Measurements from ENCODE around the gene SSBP2. TPM values are rescaled to one million over a fixed set of nuclear protein-coding genes. Genes with fewer than 3 reads are reported as not detected.

The SSBP2 gene
- total and polyA plus RNA-seq, 2 donors (not counting 1 experiment from before 2014, with no cell fraction given): 44.4 to 63.1 TPM

DNA sequence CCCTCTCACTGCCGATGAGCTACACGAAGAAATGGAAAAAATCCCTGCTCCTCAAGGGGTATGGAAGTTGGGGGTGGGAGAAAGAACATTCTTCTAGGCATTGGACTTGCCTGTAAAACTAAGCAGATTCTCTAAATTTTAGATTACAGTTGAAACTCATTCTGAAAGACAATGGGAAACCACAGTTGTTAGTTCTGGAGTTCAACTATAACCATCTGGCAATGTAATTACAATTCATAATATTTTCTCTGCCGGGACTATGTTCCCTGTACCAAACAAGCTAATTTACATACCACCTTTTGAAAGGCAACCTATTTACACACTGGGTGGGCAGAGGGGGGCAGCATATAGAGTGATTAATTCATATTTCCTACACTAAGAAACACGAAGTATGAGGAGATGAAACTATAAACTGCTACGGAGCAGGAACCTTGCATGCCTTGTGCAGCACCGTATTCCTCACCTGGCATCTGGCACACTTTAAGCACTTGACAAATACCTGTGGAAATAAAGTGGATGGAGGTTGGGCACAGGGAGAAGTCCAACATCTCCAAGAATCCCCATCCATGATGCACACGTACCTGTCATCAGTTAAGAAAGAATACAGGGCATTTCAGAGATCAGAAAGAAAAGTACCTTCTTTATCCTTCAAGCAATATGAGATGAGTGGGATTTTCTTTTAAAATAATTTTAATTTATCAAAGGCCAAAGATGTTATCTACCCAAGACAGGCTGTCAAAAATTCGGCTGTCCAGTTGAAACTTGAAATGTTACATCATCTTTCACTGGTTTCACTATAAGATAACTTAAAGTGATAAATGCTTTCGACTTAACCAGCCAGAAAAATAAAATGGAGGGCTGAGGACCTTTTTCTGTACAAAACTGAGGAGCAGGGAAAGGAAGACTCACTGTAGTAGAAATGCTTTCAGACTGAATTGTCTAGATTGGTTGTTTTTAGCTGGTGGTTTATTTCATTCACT lies 54.2 kb downstream of the SSBP2 start:
- TF ChIP-seq, protein P1, sequence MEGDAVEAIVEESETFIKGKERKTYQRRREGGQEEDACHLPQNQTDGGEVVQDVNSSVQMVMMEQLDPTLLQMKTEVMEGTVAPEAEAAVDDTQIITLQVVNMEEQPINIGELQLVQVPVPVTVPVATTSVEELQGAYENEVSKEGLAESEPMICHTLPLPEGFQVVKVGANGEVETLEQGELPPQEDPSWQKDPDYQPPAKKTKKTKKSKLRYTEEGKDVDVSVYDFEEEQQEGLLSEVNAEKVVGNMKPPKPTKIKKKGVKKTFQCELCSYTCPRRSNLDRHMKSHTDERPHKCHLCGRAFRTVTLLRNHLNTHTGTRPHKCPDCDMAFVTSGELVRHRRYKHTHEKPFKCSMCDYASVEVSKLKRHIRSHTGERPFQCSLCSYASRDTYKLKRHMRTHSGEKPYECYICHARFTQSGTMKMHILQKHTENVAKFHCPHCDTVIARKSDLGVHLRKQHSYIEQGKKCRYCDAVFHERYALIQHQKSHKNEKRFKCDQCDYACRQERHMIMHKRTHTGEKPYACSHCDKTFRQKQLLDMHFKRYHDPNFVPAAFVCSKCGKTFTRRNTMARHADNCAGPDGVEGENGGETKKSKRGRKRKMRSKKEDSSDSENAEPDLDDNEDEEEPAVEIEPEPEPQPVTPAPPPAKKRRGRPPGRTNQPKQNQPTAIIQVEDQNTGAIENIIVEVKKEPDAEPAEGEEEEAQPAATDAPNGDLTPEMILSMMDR (conservative IDR thresholded peaks at IDR 0.05 in 1 of 2, IDR thresholded peaks at IDR 0.05 in 1 of 2; ENCODE audit: low read depth in 1 of 2, low read length in 2 of 2): no peak
- TF ChIP-seq EZH2 (IDR thresholded peaks at IDR 0.05; ENCODE audit: low read length, missing control alignments): no peak
- no peaks in the 10 kb centered on the region for H3K36me3 ChIP-seq (ENCODE audit: control insufficient read depth, insufficient read depth, low read length)
- no peaks in the 10 kb centered on the region for H4K20me1 ChIP-seq (ENCODE audit: control insufficient read depth, extremely low read depth, insufficient read depth, low read length)
- no peaks in the 10 kb centered on the region for H3K27me3 ChIP-seq (ENCODE audit: control insufficient read depth, insufficient read depth, low read length)
- H3K27ac ChIP-seq (ENCODE audit: insufficient read depth, low read length): no peak overlapping the region
- no peak overlapping the region for H3K4me2 ChIP-seq (ENCODE audit: extremely low read depth, insufficient read depth, low read length)
- no peaks in the 10 kb centered on the region for H3K79me2 ChIP-seq (ENCODE audit: control insufficient read depth, insufficient read depth, low read length)
- no peak for DNase-seq (ENCODE audit: low read depth in 2 of 2)
- no peak overlapping the region for H2AFZ ChIP-seq (ENCODE audit: low read length)
- no peaks in the 10 kb centered on the region for H3K4me1 ChIP-seq (ENCODE audit: control insufficient read depth, extremely low read depth, insufficient read depth, low read length)
- H3K9ac ChIP-seq (ENCODE audit: insufficient read depth, low read length): no peak overlapping the region
- no peak overlapping the region for H3K4me3 ChIP-seq (replicated peaks in 1 of 4; ENCODE audit: control extremely low read depth in 1 of 4, insufficient read depth in 1 of 4, low read depth in 3 of 4, low read length in 4 of 4)
- no peaks in the 10 kb centered on the region for H3K9me3 ChIP-seq (ENCODE audit: control insufficient read depth, insufficient read depth, low read depth, low read length)

DNA sequence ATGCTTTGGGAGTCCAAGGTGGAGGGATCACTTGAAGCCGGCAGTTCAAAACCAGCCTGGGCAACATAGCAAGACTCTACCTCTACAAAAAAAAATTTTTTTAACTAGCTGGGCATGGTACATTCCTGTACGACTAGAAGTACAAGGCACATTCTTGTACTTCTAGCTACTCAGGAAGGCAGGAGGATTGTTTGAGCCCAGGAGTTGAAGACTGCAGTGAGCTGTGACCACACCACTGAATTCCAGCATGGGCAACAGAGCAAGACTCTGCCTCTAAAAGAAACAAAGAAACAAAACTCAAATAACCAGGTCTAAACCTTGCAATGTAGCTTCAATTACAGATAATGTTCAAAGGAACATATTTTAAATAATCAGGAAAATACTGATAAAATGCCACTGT lies 56.2 kb downstream of the SSBP2 start:
- TF ChIP-seq EZH2 (IDR thresholded peaks at IDR 0.05; ENCODE audit: low read length, missing control alignments): no peak
- TF ChIP-seq, protein P1 (conservative IDR thresholded peaks at IDR 0.05 in 1 of 2, IDR thresholded peaks at IDR 0.05 in 1 of 2; ENCODE audit: low read depth in 1 of 2, low read length in 2 of 2): no peak
- Histone ChIP-seq H3K4me3 (replicated peaks in 1 of 4; ENCODE audit: control extremely low read depth in 1 of 4, insufficient read depth in 1 of 4, low read depth in 3 of 4, low read length in 4 of 4) (no peak overlapping the region), H3K4me1 (ENCODE audit: control insufficient read depth, extremely low read depth, insufficient read depth, low read length) (no peaks in the 10 kb centered on the region), H3K27me3 (ENCODE audit: control insufficient read depth, insufficient read depth, low read length) (no peaks in the 10 kb centered on the region), H4K20me1 (ENCODE audit: control insufficient read depth, extremely low read depth, insufficient read depth, low read length) (no peaks in the 10 kb centered on the region), H3K36me3 (ENCODE audit: control insufficient read depth, insufficient read depth, low read length) (no peaks in the 10 kb centered on the region), H3K27ac (ENCODE audit: insufficient read depth, low read length) (no peak overlapping the region), H3K4me2 (ENCODE audit: extremely low read depth, insufficient read depth, low read length) (no peak overlapping the region), H3K79me2 (ENCODE audit: control insufficient read depth, insufficient read depth, low read length) (no peaks in the 10 kb centered on the region), H3K9me3 (ENCODE audit: control insufficient read depth, insufficient read depth, low read depth, low read length) (no peaks in the 10 kb centered on the region), H2AFZ (ENCODE audit: low read length) (no peak overlapping the region), H3K9ac (ENCODE audit: insufficient read depth, low read length) (no peak overlapping the region)
- no peak for DNase-seq (ENCODE audit: low read depth in 2 of 2)

DNA sequence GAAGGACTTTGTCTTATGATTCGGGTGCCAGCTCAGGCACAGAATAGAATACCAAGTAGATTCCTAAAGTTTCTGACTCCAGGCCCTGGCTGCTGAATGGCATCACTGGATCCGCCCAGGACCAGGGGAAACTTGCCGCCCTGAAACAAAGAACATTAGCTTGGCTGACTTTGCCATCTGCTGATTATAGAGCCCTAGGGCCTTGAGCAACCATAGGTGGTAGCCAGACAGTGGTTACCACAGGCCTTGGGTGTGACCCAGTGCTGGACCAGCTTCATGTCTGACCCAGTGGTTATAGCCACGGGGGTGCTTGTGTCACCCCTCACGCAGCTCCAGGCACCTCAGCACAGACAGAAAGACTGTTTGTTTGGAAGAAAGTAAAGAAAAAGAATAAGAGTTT lies 62.7 kb downstream of the SSBP2 start:
- TF ChIP-seq EZH2 (IDR thresholded peaks at IDR 0.05; ENCODE audit: low read length, missing control alignments): no peak
- TF ChIP-seq, protein P1 (conservative IDR thresholded peaks at IDR 0.05 in 1 of 2, IDR thresholded peaks at IDR 0.05 in 1 of 2; ENCODE audit: low read depth in 1 of 2, low read length in 2 of 2): no peak
- Histone ChIP-seq H3K4me2 (ENCODE audit: extremely low read depth, insufficient read depth, low read length) (no peak overlapping the region), H3K36me3 (ENCODE audit: control insufficient read depth, insufficient read depth, low read length) (no peaks in the 10 kb centered on the region), H3K27ac (ENCODE audit: insufficient read depth, low read length) (no peak overlapping the region), H3K9me3 (ENCODE audit: control insufficient read depth, insufficient read depth, low read depth, low read length) (no peaks in the 10 kb centered on the region), H3K79me2 (ENCODE audit: control insufficient read depth, insufficient read depth, low read length) (peaks cover 2% of the 10 kb centered on the region), H3K4me3 (replicated peaks in 1 of 4; ENCODE audit: control extremely low read depth in 1 of 4, insufficient read depth in 1 of 4, low read depth in 3 of 4, low read length in 4 of 4) (no peak overlapping the region), H3K4me1 (ENCODE audit: control insufficient read depth, extremely low read depth, insufficient read depth, low read length) (no peaks in the 10 kb centered on the region), H4K20me1 (ENCODE audit: control insufficient read depth, extremely low read depth, insufficient read depth, low read length) (no peaks in the 10 kb centered on the region), H3K9ac (ENCODE audit: insufficient read depth, low read length) (no peak overlapping the region), H3K27me3 (ENCODE audit: control insufficient read depth, insufficient read depth, low read length) (no peaks in the 10 kb centered on the region), H2AFZ (ENCODE audit: low read length) (no peak overlapping the region)
- no peak for DNase-seq (ENCODE audit: low read depth in 2 of 2)
